Measurements from ENCODE around the gene GEMIN4. TPM values are rescaled to one million over a fixed set of nuclear protein-coding genes. Genes with fewer than 3 reads are reported as not detected.

The GEMIN4 gene
- total and polyA plus RNA-seq, 2 of the 8 experiments (the other 6 are each of a cell fraction or from before 2014, with no cell fraction given) = 32.1 to 51.9 TPM

DNA sequence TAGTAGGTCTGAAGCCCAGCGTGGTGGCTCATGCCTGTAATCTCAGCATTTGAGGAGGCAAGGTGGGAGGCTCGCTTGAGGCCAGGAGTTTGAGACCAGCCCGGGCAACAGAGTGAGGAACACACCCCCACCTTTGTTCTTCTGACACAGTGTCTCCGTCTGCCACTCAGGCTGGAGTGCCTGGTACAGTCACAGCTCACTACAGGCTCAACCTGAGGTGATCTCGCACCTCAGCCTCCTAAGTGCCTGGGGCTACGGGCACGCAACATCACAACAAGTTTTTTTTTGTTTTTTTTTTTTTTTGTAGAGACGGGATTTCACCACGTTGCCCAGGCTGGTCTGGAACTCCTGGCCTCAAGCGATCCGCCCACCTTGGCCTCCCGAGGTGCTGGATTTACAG is 26.3 kb downstream of the GEMIN4 start (continued):
- TF ChIP-seq, protein P1, sequence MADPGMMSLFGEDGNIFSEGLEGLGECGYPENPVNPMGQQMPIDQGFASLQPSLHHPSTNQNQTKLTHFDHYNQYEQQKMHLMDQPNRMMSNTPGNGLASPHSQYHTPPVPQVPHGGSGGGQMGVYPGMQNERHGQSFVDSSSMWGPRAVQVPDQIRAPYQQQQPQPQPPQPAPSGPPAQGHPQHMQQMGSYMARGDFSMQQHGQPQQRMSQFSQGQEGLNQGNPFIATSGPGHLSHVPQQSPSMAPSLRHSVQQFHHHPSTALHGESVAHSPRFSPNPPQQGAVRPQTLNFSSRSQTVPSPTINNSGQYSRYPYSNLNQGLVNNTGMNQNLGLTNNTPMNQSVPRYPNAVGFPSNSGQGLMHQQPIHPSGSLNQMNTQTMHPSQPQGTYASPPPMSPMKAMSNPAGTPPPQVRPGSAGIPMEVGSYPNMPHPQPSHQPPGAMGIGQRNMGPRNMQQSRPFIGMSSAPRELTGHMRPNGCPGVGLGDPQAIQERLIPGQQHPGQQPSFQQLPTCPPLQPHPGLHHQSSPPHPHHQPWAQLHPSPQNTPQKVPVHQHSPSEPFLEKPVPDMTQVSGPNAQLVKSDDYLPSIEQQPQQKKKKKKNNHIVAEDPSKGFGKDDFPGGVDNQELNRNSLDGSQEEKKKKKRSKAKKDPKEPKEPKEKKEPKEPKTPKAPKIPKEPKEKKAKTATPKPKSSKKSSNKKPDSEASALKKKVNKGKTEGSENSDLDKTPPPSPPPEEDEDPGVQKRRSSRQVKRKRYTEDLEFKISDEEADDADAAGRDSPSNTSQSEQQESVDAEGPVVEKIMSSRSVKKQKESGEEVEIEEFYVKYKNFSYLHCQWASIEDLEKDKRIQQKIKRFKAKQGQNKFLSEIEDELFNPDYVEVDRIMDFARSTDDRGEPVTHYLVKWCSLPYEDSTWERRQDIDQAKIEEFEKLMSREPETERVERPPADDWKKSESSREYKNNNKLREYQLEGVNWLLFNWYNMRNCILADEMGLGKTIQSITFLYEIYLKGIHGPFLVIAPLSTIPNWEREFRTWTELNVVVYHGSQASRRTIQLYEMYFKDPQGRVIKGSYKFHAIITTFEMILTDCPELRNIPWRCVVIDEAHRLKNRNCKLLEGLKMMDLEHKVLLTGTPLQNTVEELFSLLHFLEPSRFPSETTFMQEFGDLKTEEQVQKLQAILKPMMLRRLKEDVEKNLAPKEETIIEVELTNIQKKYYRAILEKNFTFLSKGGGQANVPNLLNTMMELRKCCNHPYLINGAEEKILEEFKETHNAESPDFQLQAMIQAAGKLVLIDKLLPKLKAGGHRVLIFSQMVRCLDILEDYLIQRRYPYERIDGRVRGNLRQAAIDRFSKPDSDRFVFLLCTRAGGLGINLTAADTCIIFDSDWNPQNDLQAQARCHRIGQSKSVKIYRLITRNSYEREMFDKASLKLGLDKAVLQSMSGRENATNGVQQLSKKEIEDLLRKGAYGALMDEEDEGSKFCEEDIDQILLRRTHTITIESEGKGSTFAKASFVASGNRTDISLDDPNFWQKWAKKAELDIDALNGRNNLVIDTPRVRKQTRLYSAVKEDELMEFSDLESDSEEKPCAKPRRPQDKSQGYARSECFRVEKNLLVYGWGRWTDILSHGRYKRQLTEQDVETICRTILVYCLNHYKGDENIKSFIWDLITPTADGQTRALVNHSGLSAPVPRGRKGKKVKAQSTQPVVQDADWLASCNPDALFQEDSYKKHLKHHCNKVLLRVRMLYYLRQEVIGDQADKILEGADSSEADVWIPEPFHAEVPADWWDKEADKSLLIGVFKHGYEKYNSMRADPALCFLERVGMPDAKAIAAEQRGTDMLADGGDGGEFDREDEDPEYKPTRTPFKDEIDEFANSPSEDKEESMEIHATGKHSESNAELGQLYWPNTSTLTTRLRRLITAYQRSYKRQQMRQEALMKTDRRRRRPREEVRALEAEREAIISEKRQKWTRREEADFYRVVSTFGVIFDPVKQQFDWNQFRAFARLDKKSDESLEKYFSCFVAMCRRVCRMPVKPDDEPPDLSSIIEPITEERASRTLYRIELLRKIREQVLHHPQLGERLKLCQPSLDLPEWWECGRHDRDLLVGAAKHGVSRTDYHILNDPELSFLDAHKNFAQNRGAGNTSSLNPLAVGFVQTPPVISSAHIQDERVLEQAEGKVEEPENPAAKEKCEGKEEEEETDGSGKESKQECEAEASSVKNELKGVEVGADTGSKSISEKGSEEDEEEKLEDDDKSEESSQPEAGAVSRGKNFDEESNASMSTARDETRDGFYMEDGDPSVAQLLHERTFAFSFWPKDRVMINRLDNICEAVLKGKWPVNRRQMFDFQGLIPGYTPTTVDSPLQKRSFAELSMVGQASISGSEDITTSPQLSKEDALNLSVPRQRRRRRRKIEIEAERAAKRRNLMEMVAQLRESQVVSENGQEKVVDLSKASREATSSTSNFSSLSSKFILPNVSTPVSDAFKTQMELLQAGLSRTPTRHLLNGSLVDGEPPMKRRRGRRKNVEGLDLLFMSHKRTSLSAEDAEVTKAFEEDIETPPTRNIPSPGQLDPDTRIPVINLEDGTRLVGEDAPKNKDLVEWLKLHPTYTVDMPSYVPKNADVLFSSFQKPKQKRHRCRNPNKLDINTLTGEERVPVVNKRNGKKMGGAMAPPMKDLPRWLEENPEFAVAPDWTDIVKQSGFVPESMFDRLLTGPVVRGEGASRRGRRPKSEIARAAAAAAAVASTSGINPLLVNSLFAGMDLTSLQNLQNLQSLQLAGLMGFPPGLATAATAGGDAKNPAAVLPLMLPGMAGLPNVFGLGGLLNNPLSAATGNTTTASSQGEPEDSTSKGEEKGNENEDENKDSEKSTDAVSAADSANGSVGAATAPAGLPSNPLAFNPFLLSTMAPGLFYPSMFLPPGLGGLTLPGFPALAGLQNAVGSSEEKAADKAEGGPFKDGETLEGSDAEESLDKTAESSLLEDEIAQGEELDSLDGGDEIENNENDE (IDR thresholded peaks at IDR 0.05; ENCODE audit: insufficient replicate concordance, low read length) = no peak
- no peak for TF ChIP-seq RNF2 (IDR thresholded peaks at IDR 0.05; ENCODE audit: borderline replicate concordance, low read depth, low read length, missing control alignments, poor library complexity, severe bottlenecking)
- TF ChIP-seq SP2 (IDR thresholded peaks at IDR 0.05; ENCODE audit: low read length) = no peak
- TF ChIP-seq, protein P2, sequence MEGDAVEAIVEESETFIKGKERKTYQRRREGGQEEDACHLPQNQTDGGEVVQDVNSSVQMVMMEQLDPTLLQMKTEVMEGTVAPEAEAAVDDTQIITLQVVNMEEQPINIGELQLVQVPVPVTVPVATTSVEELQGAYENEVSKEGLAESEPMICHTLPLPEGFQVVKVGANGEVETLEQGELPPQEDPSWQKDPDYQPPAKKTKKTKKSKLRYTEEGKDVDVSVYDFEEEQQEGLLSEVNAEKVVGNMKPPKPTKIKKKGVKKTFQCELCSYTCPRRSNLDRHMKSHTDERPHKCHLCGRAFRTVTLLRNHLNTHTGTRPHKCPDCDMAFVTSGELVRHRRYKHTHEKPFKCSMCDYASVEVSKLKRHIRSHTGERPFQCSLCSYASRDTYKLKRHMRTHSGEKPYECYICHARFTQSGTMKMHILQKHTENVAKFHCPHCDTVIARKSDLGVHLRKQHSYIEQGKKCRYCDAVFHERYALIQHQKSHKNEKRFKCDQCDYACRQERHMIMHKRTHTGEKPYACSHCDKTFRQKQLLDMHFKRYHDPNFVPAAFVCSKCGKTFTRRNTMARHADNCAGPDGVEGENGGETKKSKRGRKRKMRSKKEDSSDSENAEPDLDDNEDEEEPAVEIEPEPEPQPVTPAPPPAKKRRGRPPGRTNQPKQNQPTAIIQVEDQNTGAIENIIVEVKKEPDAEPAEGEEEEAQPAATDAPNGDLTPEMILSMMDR (IDR thresholded peaks at IDR 0.05; ENCODE audit: control extremely low read depth in 1 of 3, insufficient read depth in 1 of 3, low read depth in 1 of 3, low read length in 3 of 3) = no peak
- no peak for TF ChIP-seq BRCA1 (IDR thresholded peaks at IDR 0.05; ENCODE audit: low read depth, low read length)
- no peak for TF ChIP-seq SIN3A (conservative IDR thresholded peaks at IDR 0.05 in 1 of 2, IDR thresholded peaks at IDR 0.05 in 1 of 2; ENCODE audit: low read depth in 1 of 2, low read length in 2 of 2)
- TF ChIP-seq FOSL1 (IDR thresholded peaks at IDR 0.05; ENCODE audit: insufficient read depth, low read depth, low read length) = no peak
- TF ChIP-seq PHF8 (conservative IDR thresholded peaks at IDR 0.05; ENCODE audit: low read depth, low read length) = no peak
